Femur (tissue), 1 donor: ENCODE data around the gene NCOA6.
"Not testable (repeated sequence)": the region's sequence is repeated elsewhere in the genome, so short reads cannot be mapped to it uniquely, and the experiment has no call there.

ENCODE experiments used
- DNase-seq: peaks from one replicate; pipeline ENCODE4 v3.0.0-alpha.2; 2017

NCOA6 gene

GRCh38 chr20:34773726-34774125, 51.7 kb downstream of the NCOA6 start:
- DNase-seq, result no peak

- DNase-seq, result no peak
Measured at GRCh38 chr20:34772437-34772836, 53.0 kb downstream of the NCOA6 start.

- DNase-seq, result no peak
Measured at GRCh38 chr20:34771680-34772081, 53.8 kb downstream of the NCOA6 start.

GRCh38 chr20:34768096-34768495, 57.4 kb downstream of the NCOA6 start:
- no peak for DNase-seq

- DNase-seq, result no peak
Measured at GRCh38 chr20:34762031-34762555, 63.4 kb downstream of the NCOA6 start.

GRCh38 chr20:34755367-34755766, 70.1 kb downstream of the NCOA6 start:
- DNase-seq, result no peak

GRCh38 chr20:34754611-34755010, 70.8 kb downstream of the NCOA6 start:
- no peak for DNase-seq

- no peak for DNase-seq
Measured at GRCh38 chr20:34753706-34754461, 71.6 kb downstream of the NCOA6 start.

GRCh38 chr20:34751453-34751852, 74.0 kb downstream of the NCOA6 start:
- DNase-seq, result no peak

GRCh38 chr20:34750484-34750883, 75.0 kb downstream of the NCOA6 start:
- no peak for DNase-seq

GRCh38 chr20:34748709-34749108, 76.7 kb downstream of the NCOA6 start:
- DNase-seq, result no peak

- DNase-seq, result no peak
Measured at GRCh38 chr20:34747479-34747878, 78.0 kb downstream of the NCOA6 start.

- no peak for DNase-seq
Measured at GRCh38 chr20:34746674-34747073, 78.8 kb downstream of the NCOA6 start.

- no peak for DNase-seq
Measured at GRCh38 chr20:34744847-34745246, 80.6 kb downstream of the NCOA6 start.

GRCh38 chr20:34744340-34744739, 81.1 kb downstream of the NCOA6 start:
- DNase-seq, result no peak

GRCh38 chr20:34743039-34743438, 82.4 kb downstream of the NCOA6 start:
- DNase-seq, result no peak

- DNase-seq, result no peak
Measured at GRCh38 chr20:34736106-34736735, 89.2 kb downstream of the NCOA6 start.

GRCh38 chr20:34732523-34732922, 92.9 kb downstream of the NCOA6 start:
- DNase-seq, result no peak

- no peak for DNase-seq
Measured at GRCh38 chr20:34729416-34729815, 96.0 kb downstream of the NCOA6 start.

- DNase-seq, result no peak
Measured at GRCh38 chr20:34724172-34724571, 101.3 kb downstream of the NCOA6 start.

- DNase-seq, result not testable (repeated sequence)
Measured at GRCh38 chr20:34722560-34722959, 102.9 kb downstream of the NCOA6 start.

GRCh38 chr20:34720266-34720665, 105.2 kb downstream of the NCOA6 start:
- no peak for DNase-seq

- not testable (repeated sequence) for DNase-seq
Measured at GRCh38 chr20:34719242-34720017, 106.0 kb downstream of the NCOA6 start.
